HG02852 (cell line): ENCODE measurements around the gene ITGAL.
"Not testable (repeated sequence)": the region's sequence is repeated elsewhere in the genome, so short reads cannot be mapped to it uniquely, and the experiment has no call there.

Experiments
- ATAC-seq: cut with Tn5 transposase; IDR thresholded peaks from one replicate; pipeline ENCODE4 v1.9.1; 2021; ENCODE audit warnings: mild to moderate bottlenecking, moderate library complexity; ENCODE audit not compliant: unreplicated experiment

The ITGAL gene

GRCh38 chr16:30525844-30526136, 53.2 kb downstream of the ITGAL start:
- no peak for ATAC-seq

- ATAC-seq, result no peak
Measured at GRCh38 chr16:30526137-30526822, 53.7 kb downstream of the ITGAL start, which contains the start of gene ZNF768. ZNF768 (minus strand) TSS chr16:30526566; CDS start chr16:30526413, 153 bp downstream.

- ATAC-seq, result peak; percentile 79
Measured at GRCh38 chr16:30526823-30527634, 54.5 kb downstream of the ITGAL start.

GRCh38 chr16:30527635-30528178, 55.2 kb downstream of the ITGAL start:
- no peak for ATAC-seq

GRCh38 chr16:30528799-30529457, 56.4 kb downstream of the ITGAL start:
- no peak for ATAC-seq

- no peak for ATAC-seq
Measured at GRCh38 chr16:30530163-30531037, 57.9 kb downstream of the ITGAL start.

- no peak for ATAC-seq
Measured at GRCh38 chr16:30532285-30533145, 60.0 kb downstream of the ITGAL start.

GRCh38 chr16:30533146-30533522, 60.6 kb downstream of the ITGAL start:
- no peak for ATAC-seq

- no peak for ATAC-seq
Measured at GRCh38 chr16:30533748-30534367, 61.3 kb downstream of the ITGAL start.

GRCh38 chr16:30534368-30535105, 62.0 kb downstream of the ITGAL start, which contains the start of gene ZNF747:
ZNF747 (minus strand) TSS chr16:30534858; CDS start chr16:30534679, 179 bp downstream.
- ATAC-seq, result peak; percentile 62

- ATAC-seq, result peak; percentile 23
Measured at GRCh38 chr16:30535106-30535776, 62.7 kb downstream of the ITGAL start.

GRCh38 chr16:30535777-30536190, 63.2 kb downstream of the ITGAL start:
- ATAC-seq, result no peak

GRCh38 chr16:30536391-30537024, 64.0 kb downstream of the ITGAL start:
- not testable (repeated sequence) for ATAC-seq

- no peak for ATAC-seq
Measured at GRCh38 chr16:30539000-30539964, 66.7 kb downstream of the ITGAL start.

- ATAC-seq, result not testable (repeated sequence)
Measured at GRCh38 chr16:30539986-30540526, 67.5 kb downstream of the ITGAL start.

- not testable (repeated sequence) for ATAC-seq
Measured at GRCh38 chr16:30540916-30541464, 68.4 kb downstream of the ITGAL start.
